ELF-1 (cell line): ENCODE measurements around the gene JUND.

Source experiments
- DNase-seq: peaks from one replicate; pipeline ENCODE4 v3.0.0-alpha.2; 2016; ENCODE audit warnings: low read depth, low spot score

JUND gene

DNA sequence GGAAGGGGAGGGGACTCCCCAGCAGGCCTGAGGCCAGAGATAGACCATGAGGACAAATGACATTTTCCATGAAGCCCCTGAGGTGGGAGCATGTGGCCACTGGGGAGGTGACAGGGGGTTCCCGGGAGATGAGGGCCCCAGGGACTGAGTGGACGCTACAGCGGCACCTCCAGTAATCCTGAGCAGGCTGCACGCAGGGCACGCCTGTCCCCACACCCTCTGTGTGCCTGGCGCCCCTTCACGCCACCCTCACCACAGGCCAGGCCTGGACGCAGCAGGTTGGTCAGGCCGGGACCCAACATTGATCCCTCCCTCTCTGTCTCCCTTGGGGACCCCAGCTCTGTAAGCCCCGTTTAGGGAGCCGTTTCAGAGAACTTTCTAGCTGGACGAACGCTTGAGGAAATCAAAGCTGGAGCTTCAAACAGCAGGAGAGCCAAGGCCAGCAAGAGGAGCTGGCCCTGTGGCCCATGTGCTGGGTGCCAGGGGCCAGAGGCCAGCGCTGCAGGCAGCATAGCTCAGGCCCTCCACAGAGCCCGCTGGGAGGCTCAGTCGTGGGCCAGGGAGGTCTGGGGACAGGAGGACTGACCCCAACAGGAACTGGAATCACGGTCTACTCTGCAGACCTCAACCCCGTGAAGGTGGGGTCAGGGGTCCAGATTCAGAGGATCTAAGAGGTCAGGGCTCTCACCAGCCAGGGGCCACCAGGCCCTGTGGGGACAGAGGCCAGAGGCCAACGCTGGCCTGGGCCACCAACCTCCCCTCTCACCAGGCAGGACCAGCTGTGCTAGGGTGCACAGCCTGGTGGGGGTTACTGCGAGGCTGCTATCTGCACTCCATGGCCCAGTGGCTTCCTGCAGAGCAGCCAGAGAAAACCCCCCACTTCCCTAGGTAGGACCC, 26.9 kb upstream of the JUND start:
- no peak for DNase-seq

GRCh38 chr19:18307271-18307681, 25.9 kb upstream of the JUND start:
- DNase-seq: no peak

DNA sequence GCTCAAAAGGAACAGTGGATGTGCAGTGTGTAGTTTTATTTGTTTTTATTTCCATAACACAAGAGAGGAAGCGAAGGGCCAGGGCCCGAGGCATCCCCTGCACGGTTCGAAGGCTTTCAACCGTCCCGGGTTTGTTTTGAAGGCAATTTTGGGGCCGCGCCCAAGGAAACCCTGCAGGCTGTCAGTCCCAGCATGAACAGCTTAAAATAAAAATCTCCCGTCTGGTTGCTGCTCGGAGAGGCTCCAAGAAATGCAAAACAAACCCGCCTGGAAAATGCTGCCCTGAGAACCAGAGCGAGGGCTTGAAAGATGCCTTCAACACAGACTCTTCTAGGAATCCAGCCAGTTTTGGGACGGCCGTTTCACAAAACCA, 25.5 kb upstream of the JUND start:
- peak; percentile 42 for DNase-seq

DNA sequence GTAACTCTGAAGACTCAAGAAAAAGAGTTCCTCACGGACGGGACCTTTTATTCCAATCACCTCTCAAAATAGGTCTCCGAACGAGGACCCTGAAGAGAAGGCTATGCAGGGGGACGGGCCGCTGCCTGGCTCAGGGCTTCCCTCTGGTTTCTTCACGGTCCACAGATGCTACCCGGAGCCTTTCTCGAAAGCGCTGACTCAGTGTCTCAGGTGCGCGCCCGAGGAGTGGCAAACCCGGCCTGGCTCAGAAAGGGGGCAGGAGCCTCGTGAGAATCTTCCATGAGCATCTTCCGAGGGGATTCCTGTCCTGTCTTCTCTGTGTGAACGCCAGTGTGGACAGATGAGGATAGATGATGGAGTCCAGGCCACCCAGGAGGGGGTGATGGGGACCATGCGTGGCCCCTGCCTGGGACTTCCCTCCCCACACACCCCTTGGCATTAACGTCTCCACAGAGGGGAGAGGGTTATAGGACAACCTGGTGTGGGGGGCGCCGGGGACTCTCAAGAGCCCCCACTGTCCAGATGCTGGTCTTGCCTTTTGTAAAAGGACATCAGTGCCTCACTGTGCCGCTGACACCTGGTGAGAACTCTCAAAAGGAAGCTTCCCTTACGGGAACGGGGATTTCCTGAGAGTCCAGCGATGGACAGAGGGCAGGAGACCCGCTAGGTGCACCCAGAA, 24.9 kb upstream of the JUND start:
- DNase-seq: no peak

DNA sequence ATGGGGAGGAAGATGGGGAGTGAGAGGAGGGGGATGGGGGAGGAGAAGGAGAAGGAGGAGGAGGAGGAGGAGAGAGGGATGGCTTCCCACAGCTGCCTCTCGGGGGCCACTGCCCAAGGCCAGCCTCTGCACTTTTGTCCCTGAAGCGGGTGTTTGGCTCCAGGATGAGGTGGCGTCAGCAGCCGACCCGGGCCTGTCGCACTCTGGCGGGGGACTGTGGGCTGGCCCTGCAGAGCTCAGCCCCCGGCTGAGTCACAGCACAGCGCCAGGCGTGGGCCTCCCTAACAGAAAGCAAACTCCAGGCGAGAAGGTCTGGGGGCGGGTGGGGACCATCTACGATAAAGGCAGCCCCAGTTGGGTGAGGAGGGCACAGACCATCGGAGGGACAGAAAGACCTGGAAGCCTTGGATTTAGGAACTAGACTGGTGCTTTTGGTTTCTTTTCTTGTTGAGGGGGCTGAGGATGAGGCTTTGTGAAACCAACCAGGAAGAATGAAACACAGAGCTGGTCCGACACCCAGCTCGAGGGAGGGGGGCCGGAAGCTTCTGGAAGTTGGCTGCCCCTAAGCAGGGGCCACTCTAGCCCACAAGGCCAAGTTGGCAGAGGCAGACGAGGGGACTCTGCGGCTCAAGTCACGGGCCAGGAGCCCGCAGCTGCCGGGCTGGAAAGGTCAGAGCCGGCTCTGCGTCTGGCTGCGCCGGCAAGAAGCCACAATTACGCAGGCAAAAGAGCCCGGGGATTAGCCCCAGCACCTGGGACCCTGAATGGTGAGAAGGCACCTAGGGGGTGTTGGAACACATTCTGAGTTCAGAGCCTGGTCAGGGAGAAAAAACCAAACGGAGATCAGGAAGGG, 23.3 kb upstream of the JUND start:
- peak; percentile 74 for DNase-seq

DNA sequence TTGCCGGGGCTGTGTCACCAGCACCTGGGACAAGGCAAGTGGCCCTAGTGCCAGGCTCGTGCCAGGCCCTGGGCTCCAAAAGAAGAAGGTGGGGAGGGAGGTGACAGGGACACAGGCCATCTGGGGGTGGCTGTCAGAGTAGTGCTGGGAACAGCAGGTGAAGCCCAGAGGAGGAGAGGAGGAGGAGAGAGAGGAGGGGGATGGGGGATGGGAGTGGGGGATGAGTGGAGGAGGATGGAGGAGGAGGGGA, 22.7 kb upstream of the JUND start:
- DNase-seq: no peak

GRCh38 chr19:18301718-18302111, 20.3 kb upstream of the JUND start:
- DNase-seq: no peak

DNA sequence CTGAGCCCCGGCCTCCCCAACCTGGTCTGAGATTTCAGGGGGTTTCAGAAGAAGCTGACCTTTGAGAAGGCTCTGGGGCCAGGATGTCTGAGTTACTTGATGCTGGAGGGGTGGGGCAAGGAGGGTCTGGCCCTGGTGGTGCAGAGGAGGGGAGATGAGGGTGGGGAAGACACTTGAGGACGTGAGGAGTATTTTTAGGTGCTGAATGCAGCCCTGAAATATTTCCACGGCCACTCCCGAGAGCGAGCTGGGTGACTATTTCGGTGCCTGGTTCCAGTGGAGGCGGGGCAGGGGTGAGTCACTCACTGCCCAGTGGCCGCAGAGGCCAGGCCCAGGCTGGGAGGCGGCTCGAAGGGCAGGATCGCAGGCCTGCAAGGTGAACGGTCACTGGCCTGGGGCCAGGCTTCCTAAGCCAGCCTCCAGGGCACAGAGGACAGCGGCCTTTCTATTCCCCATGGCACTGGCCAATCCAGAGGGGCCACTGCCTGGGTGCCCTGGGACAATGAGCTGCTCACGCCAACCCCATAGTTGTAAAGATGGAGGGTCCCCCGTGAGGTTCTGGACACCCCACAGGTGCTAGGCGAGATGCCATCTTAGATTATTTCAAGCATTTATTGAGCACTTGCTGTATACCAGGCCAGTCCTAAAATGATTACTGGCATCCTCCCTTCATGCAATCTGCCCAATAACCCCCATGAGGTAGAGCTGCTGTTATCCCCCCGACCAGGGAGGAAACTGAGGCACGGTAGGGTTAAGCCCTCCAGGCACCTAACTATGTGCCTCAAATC, 19.7 kb upstream of the JUND start:
- peak; percentile 73 for DNase-seq

DNA sequence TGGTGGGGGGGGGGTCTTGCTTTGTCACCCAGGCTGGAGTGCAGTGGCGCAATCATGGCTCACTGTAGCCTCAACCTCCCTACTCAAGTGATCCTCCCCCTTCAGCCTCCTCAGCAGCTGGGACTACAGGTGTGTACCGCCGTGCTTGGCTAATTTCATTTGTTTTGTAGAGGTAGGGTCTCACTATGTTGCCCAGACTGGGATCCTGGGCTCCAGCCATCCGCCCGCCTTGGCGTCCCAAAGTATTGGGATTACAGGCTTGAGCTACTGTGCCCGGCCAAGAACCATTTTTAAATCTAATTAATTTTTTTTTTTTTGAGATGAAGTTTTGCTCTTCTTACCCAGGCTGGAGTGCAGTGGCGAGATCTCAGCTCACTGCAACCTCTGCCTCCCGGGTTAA, 18.2 kb upstream of the JUND start:
- DNase-seq: no peak

GRCh38 chr19:18298601-18299000, 17.2 kb upstream of the JUND start:
- DNase-seq: no peak

DNA sequence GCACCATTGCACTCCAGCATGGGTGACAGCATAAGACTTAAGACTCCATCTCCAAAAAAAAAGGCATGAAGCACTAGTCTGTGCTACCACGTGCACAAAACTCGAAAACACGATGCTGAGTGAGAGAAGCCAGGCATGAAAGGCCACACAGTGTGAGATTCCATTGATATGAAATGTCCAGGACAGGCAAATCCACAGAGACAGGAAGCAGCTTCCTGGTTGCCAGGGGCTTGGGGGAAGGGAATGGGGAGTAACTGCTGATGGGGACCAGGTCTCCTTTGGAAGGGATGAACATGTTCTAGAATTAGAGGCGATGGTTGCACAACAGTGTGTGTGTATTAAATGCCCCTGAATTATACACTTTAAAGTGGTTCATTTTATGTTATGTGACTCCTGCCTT, 15.9 kb upstream of the JUND start:
- DNase-seq: no peak

GRCh38 chr19:18295034-18295451, 13.6 kb upstream of the JUND start:
- no peak for DNase-seq

GRCh38 chr19:18294467-18294864, 13.0 kb upstream of the JUND start:
- DNase-seq: peak; percentile 66

GRCh38 chr19:18293642-18294466, 12.4 kb upstream of the JUND start:
- DNase-seq: peak; percentile 91

DNA sequence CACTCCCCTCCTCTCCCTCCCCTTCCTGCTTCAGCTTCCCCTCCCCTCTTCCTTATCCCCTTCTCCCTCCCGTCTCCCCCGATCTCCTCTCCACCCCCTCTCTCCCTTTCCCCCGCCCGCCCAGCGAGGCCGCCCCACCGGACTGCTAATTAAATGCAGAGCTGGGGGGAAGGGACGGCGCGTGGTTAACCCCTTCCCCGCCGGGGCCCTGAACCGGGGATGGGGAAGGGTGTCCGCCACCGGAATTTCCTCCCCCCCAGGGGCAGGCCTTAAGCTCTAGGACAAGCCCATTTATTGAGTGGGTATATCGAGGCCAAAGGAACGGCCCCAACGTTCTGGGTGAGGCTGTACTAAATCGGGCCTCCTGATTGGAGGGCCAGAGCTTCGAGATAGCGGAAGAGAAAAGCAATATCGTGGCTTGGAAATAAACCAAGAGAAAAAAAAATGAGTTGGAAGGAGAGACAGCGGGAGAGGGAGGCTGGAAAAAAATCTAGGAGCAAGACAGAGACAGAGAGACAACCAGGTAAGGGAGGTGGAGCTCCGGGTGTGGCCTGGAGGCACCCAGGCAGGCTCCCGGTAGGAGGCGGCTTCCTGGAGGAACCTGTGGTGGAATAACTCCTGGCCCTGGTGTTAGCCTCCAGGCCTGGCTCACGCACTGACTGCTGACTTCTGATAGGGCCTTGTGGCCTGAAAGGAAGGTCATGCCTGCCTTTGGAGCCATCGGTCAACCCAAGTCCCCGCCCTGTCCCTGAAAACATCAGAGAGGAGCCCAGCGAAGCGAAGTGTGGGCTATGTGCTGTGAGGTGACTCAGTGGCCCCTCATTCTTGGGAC, 11.6 kb upstream of the JUND start:
- DNase-seq: peak; percentile 97

DNA sequence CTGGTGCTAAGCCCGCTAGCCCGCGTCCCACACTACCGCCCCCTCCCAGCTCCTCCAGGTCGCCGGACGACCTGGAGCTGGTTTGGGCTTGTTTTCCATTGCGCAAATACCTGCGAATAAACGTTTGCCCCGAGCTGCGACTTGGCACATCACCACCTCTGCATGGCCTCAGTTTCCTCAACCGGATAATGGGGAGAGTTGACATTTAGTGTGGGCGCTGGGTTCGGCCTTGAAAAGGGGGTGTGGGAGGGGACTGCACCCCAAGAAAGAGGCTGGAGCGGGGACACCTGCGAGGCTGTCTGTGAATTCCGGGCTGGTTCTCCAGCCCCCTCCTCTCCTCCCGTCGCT, 11.0 kb upstream of the JUND start:
- DNase-seq: peak; percentile 92

- DNase-seq: peak; percentile 97
These were observed 10.4 kb upstream of the JUND start for GRCh38 chr19:18291590-18292461.

DNA sequence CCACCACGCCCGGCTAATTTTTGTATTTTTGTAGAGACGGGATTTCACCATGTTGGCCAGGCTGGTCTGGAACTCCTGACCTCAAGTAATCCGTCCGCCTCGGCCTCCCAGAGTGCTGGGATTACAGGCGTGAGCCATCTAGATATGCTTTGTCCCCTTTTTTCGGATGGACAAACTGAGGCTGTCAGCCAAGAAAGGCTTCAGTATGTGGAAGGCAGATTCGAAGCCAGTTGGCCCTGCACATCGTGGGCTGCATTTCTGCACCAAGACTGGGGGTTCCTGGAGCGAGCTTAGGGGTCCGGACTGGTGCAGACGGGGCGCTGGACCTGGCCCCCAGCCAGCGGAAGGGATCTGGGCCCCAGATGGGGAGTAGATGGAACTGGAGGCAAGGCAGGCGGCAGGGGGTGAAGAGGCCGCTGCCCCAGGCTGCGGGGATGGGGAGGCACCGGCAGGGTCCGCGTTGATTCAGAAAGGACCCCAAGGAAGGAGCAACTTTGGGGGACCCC, 9.7 kb upstream of the JUND start:
- DNase-seq: no peak
